KMS-11 (cell line): ENCODE results near the gene DDX51.

Source experiments
- H2AFZ ChIP-seq: fragments of 200-600 bp; sonication (generic); 2 replicates; pipeline ENCODE4 v1.6.1; 2016; ENCODE audit warnings: antibody characterized with exemption, mixed run types, low read depth
- H3K27ac ChIP-seq: fragments of 200-600 bp; sonication (generic); 2 replicates; pipeline ENCODE4 v1.6.1; 2016; ENCODE audit warnings: mild to moderate bottlenecking, mixed run types
- H3K27me3 ChIP-seq: fragments of 200-600 bp; sonication (generic); 2 replicates; pipeline ENCODE4 v1.6.1; 2017; ENCODE audit warnings: mild to moderate bottlenecking, low read depth, mixed run types, moderate library complexity; ENCODE audit not compliant: insufficient read depth
- H3K36me3 ChIP-seq: fragments of 200-600 bp; sonication (generic); 2 replicates; pipeline ENCODE4 v1.6.1; 2017; ENCODE audit warnings: mild to moderate bottlenecking, mixed run types; ENCODE audit not compliant: insufficient read depth
- H3K4me1 ChIP-seq: fragments of 200-600 bp; sonication (generic); 2 replicates; pipeline ENCODE4 v1.6.1; 2016; ENCODE audit warnings: mild to moderate bottlenecking, low read depth, mixed run types; ENCODE audit not compliant: poor library complexity, severe bottlenecking
- H3K4me2 ChIP-seq: fragments of 200-600 bp; sonication (generic); 2 replicates; pipeline ENCODE4 v1.7.0; 2016; ENCODE audit warnings: mild to moderate bottlenecking, mixed run types
- H3K4me3 ChIP-seq: fragments of 200-600 bp; sonication (generic); IDR thresholded peaks from 2 replicates; pipeline ENCODE4 v1.6.1; 2017; ENCODE audit warnings: low read depth, low read length, mixed read lengths; ENCODE audit not compliant: insufficient read depth
- H3K79me2 ChIP-seq: fragments of 200-600 bp; sonication (generic); 2 replicates; pipeline ENCODE4 v1.6.1; 2016; ENCODE audit warnings: low read depth, mixed run types; ENCODE audit not compliant: insufficient read depth
- H3K9ac ChIP-seq: fragments of 200-600 bp; sonication (generic); 2 replicates; pipeline ENCODE4 v1.6.1; 2016; ENCODE audit warnings: mild to moderate bottlenecking, mixed run types
- H4K20me1 ChIP-seq: fragments of 200-600 bp; sonication (generic); 2 replicates; pipeline ENCODE4 v1.6.1; 2016; ENCODE audit warnings: mild to moderate bottlenecking, mixed run types; ENCODE audit not compliant: insufficient read depth
- CTCF ChIP-seq: fragments of 200-600 bp; sonication (generic); conservative IDR thresholded peaks from 2 replicates; pipeline ENCODE4 v1.6.1; 2017; ENCODE audit warnings: low read depth, mild to moderate bottlenecking, antibody characterized with exemption, low read length, moderate library complexity, mixed read lengths

The DDX51 gene

GRCh38 chr12:132176385-132176919, 32.3 kb upstream of the DDX51 start:
- no peak overlapping the region for H2AFZ ChIP-seq
- no peaks in the 10 kb centered on the region for H3K79me2 ChIP-seq
- no peaks in the 10 kb centered on the region for H3K4me1 ChIP-seq
- no peak overlapping the region for H3K4me3 ChIP-seq
- H3K4me2 ChIP-seq = no peak overlapping the region
- H3K9ac ChIP-seq = no peak overlapping the region
- H3K27ac ChIP-seq = no peak overlapping the region
- TF ChIP-seq CTCF = no peak
- peaks cover 7% of the 10 kb centered on the region; the same call in 1 of the 2 replicates for H3K27me3 ChIP-seq
- H3K36me3 ChIP-seq = no peaks in the 10 kb centered on the region
- no peaks in the 10 kb centered on the region for H4K20me1 ChIP-seq

- Histone ChIP-seq H2AFZ (no peak overlapping the region), H3K27me3 (peaks cover 12% of the 10 kb centered on the region; the same call in 1 of the 2 replicates), H3K9ac (no peak overlapping the region), H3K4me1 (no peaks in the 10 kb centered on the region), H3K79me2 (no peaks in the 10 kb centered on the region), H3K4me3 (no peak overlapping the region), H3K4me2 (no peak overlapping the region), H4K20me1 (no peaks in the 10 kb centered on the region), H3K36me3 (no peaks in the 10 kb centered on the region), H3K27ac (no peak overlapping the region)
- TF ChIP-seq CTCF = no peak
These were observed 31.6 kb upstream of the DDX51 start for GRCh38 chr12:132175496-132176384.

GRCh38 chr12:132174839-132175490, 30.8 kb upstream of the DDX51 start:
- Histone ChIP-seq H3K4me1 (no peaks in the 10 kb centered on the region), H4K20me1 (no peaks in the 10 kb centered on the region), H2AFZ (no peak overlapping the region), H3K9ac (no peak overlapping the region), H3K4me3 (no peak overlapping the region), H3K27me3 (peaks cover 12% of the 10 kb centered on the region; the same call in 1 of the 2 replicates), H3K36me3 (no peaks in the 10 kb centered on the region), H3K79me2 (no peaks in the 10 kb centered on the region), H3K27ac (no peak overlapping the region), H3K4me2 (no peak overlapping the region)
- no peak for TF ChIP-seq CTCF

- H3K27me3 ChIP-seq = peaks cover 12% of the 10 kb centered on the region; the same call in 1 of the 2 replicates
These were observed 30.1 kb upstream of the DDX51 start for GRCh38 chr12:132174015-132174838.

More at GRCh38 chr12:132174015-132174838, 30.1 kb upstream of the DDX51 start:
- Histone ChIP-seq H3K4me1 (no peaks in the 10 kb centered on the region), H4K20me1 (no peaks in the 10 kb centered on the region), H3K9ac (no peak overlapping the region), H3K4me3 (no peak overlapping the region), H3K27ac (no peak overlapping the region), H3K36me3 (no peaks in the 10 kb centered on the region), H3K4me2 (no peak overlapping the region), H3K79me2 (no peaks in the 10 kb centered on the region), H2AFZ (no peak overlapping the region)
- no peak for TF ChIP-seq CTCF
